GM12874 (cell line): ENCODE measurements around the gene CDK4.

Source experiments
- TF ChIP-seq, protein P1 (sequence below): IDR thresholded peaks from 2 replicates; pipeline ENCODE4 v1.5.1; 2011; ENCODE audit warnings: low read depth, mild to moderate bottlenecking, control low read depth, low read length, moderate library complexity; ENCODE audit not compliant: insufficient read depth

CDK4 gene

DNA sequence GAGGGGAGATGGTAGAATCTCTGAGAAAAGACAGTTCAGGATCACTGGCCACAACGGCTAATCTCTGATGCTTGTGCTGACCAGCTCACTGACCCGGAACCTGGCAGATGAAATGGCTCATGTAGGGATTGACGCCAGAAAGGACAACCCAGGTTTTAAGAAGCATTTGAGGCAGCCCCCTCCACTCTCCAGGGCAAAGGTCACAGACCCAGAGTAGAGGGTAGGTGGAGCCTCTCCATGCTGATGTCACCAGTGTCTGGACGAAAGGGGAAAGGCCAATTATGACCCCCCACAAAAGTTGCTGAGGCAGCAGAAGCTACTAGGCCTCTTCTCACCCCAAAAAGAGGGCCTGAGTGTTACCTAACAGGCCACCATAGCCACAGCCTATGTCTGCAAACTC is 18.6 kb upstream of the CDK4 start:
- TF ChIP-seq, protein P1, sequence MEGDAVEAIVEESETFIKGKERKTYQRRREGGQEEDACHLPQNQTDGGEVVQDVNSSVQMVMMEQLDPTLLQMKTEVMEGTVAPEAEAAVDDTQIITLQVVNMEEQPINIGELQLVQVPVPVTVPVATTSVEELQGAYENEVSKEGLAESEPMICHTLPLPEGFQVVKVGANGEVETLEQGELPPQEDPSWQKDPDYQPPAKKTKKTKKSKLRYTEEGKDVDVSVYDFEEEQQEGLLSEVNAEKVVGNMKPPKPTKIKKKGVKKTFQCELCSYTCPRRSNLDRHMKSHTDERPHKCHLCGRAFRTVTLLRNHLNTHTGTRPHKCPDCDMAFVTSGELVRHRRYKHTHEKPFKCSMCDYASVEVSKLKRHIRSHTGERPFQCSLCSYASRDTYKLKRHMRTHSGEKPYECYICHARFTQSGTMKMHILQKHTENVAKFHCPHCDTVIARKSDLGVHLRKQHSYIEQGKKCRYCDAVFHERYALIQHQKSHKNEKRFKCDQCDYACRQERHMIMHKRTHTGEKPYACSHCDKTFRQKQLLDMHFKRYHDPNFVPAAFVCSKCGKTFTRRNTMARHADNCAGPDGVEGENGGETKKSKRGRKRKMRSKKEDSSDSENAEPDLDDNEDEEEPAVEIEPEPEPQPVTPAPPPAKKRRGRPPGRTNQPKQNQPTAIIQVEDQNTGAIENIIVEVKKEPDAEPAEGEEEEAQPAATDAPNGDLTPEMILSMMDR = no peak

DNA sequence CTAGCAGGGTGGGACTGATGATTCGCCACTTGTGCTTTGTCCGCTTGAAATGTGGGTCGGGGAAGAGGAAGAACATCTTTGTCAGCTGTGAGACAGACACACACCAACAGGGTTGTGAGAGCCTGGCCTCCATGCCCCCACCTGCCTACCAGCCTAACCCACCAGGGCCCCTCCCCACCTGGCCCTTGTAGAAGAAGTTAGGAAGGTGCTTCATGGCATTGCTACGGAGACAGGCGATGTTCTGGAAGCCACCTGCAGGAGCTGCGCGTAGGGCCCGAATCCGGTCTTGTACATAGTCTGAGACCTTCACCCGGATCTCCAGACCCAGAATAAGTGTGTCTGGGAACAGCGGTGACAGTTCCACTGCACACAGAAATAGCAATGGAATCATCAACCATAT is 17.5 kb upstream of the CDK4 start:
- TF ChIP-seq, protein P1 = no peak

DNA sequence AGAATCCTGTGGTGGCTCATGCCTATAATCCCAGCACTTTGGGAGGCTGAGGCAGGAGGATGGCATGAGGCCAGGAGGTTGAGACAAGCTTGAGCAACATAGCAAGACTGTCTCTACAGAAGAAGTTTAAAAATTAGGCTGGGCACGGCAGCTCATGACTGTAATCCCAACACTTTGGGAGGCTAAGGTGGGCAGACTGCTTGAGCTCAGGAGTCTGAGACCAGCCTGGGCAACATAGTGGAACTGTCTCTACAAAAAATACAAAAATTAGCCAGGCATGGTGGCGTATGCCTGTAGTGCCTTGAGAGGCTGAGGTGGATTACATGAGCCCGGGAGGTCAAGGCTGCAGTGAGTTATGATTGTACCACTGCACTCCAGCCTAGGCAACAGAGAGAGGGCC is 15.8 kb upstream of the CDK4 start:
- TF ChIP-seq, protein P1 = no peak

DNA sequence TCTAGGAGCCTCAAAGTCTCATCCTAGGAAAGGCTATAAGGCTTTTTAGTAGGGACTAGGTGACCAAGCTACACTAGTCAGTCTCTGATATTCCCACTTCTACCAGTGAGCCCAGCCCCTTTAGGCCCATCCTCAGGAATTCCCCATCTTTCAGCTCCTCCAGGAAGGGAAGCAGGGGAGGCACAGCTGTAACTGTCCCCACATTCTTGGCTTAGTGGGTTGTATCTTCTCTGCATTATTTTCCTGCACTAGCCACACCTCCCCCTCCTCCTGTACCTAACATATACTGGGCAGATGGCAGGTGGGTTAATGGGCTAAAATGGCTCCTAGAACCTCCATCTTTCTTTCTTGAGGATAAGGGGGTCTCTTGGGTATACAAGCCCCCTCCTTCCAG is 15.2 kb upstream of the CDK4 start:
- TF ChIP-seq, protein P1 = no peak

DNA sequence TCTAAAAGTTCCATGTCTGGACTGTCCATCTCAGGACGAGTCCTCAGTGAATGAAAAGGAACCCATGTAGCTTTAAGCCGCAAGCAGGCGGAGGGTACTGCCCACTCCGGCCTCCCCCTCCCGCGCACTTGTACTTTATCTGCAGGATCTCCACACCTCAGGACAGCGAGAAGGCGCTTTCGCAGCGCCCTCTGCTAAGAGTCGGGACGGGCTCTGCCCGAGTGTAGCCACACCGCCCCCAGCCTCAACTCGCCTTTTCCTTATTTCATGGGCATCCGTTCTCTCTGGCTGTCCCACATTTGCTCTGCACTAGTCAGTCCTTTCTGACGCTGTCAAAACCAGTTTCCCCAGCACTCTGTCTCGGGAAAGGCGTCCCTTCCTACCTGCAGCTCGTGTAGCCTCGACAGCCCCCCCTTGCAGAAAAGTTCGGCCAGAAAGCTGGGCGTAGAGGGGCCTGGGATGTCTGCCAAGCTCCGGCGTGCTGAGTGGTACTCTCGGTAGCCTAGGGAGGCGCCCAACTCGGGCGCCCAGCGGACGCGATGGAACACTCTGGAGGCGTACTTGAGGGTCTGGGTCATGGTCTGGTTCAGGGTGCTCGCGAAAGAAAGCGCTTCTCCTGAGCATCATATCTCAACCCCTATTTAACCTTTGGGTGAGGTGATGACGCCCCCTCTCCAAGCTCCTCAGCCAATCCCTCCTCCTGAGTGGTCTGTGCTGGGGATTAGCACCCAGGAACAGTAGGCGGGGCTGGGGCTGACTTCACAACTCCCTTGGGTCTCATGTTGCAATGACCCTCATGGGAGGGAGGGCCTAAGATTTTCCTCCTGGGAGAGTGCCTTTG is 14.6 kb upstream of the CDK4 start, which contains the start of gene CYP27B1:
Gene CYP27B1, minus strand, starts transcription at position 615 of the 841 bp plus-strand sequence. Its CDS starts 37 bp downstream, at position 578.
- TF ChIP-seq, protein P1 = no peak

DNA sequence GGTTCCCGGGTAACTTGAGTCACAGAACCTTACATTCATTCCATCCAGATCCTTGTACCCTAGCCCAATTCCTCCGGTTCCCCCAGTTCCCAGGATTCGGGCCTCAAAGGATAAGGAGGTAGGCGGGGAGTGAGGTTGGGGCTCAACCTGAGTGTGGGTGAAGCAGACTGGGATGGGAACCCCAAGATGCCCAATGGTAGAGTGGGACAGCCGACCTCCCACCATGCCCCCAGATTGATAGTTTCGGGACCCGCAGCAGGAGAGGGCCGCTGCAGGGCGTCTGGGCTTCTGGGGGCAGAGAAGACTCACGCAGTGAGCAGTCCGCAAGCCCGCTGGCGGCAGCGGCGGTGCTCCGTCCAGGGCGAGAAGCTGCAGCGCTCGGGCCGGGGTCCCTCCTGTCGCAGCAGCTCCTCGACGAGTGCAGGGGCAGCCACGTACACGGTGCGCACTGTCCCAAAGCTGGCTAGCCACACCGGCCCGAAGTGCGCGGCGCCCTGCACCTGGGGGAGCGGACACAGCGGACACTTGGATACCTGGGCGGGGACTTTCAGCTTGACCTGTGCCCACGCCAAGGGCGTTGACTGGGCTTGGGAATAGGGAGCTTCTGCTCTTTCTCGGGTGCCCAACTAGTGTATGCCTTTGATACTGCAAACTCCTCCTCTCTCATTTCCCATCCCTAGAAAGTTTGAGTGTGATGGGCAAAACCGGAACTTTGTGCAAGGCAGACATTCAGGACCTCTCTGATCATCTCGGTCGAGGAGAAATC is 13.8 kb upstream of the CDK4 start:
- TF ChIP-seq, protein P1 = no peak

DNA sequence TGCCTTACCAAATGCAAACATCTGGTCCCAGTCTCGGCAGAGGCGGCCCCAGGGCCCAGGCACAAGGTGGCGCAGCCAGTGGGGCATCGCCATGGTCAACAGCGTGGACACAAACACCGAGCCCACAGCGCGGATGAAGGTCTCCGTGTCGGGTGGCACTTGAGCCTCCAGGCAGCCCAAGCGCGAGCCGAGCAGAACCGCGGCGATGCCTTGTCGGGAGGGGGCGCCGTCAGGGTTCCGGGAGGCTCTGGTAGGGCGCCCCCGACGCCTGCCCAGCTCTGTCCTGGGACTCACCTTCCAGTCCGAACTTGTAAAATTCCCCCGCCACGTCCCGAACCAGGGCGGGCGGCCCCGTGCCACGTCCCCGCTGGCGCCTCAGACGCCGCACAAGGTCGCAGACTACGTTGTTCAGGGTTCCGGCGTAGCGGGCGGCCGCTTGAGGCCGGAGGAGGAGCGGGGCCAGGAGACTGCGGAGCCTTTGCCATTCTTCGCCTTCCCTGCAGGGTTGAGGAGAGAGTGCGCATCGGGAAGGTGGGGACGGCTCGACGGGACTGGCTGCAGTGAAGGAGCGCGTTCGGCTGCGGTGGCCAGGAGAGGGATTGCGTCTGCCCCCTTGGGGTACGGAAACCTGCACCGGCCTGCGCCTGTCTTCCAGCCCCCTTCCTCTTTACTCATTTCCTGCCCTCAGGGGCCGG is 13.0 kb upstream of the CDK4 start:
- TF ChIP-seq, protein P1 = peak; percentile 66
